Keratinocyte (primary cell): ENCODE results near the gene VTCN1. TPM values are rescaled to one million over a fixed set of nuclear protein-coding genes. Genes with fewer than 3 reads are reported as not detected.

Source experiments
- DNase-seq: peaks from one replicate; pipeline ENCODE4 v3.0.0-alpha.2; 2011; ENCODE audit warnings: low read depth, missing footprints, low spot score
- FAIRE-seq: peaks from 2 replicates; lab custom pipeline; 2011; peaks lifted over from hg19 to GRCh38; lab: Jason Lieb, UNC
- H2AFZ ChIP-seq: 2 replicates; pipeline ENCODE4 v1.6.0; 2012; ENCODE audit warnings: low read length, control low read depth, inconsistent platforms; ENCODE audit not compliant: control insufficient read depth
- H3K27ac ChIP-seq: 2 replicates; pipeline ENCODE4 v1.5.1; 2011; ENCODE audit warnings: low read length; ENCODE audit not compliant: control insufficient read depth, insufficient read depth
- H3K27me3 ChIP-seq: 3 replicates; pipeline ENCODE4 v1.6.0; 2011; ENCODE audit warnings: low read length; ENCODE audit not compliant: control insufficient read depth, insufficient read depth; ENCODE audit errors: extremely low read depth
- H3K36me3 ChIP-seq, 2 experiments: 2 replicates in 1 of 2; 3 replicates in 1 of 2; pipeline ENCODE4 v1.5.1; 2011; ENCODE audit warnings: low read length in 2 of 2, mild to moderate bottlenecking in 1 of 2; ENCODE audit not compliant: control insufficient read depth in 2 of 2, insufficient read depth in 2 of 2; ENCODE audit errors: extremely low read depth in 1 of 2
- H3K4me1 ChIP-seq: 3 replicates; pipeline ENCODE4 v1.5.1; 2011; ENCODE audit warnings: low read length; ENCODE audit not compliant: control insufficient read depth, insufficient read depth; ENCODE audit errors: extremely low read depth
- H3K4me2 ChIP-seq: 3 replicates; pipeline ENCODE4 v1.6.0; 2011; ENCODE audit warnings: low read depth, low read length; ENCODE audit not compliant: control insufficient read depth, insufficient read depth; ENCODE audit errors: extremely low read depth
- H3K4me3 ChIP-seq, 3 experiments: fragments of 200-600 bp in 1 of 3; sonication (generic) in 1 of 3; 2 replicates in 2 of 3; 3 replicates in 1 of 3; pipeline ENCODE4 v1.5.1; 2011 to 2016; ENCODE audit warnings: low read length in 3 of 3, mild to moderate bottlenecking in 3 of 3, control low read depth in 2 of 3, inconsistent platforms in 1 of 3, low read depth in 1 of 3, mixed read lengths in 1 of 3, mixed run types in 1 of 3, moderate library complexity in 1 of 3; ENCODE audit not compliant: control insufficient read depth in 2 of 3, insufficient read depth in 2 of 3; ENCODE audit errors: extremely low read depth in 1 of 3
- H3K79me2 ChIP-seq: 2 replicates; pipeline ENCODE4 v1.6.0; 2012; ENCODE audit warnings: low read length; ENCODE audit not compliant: control insufficient read depth, insufficient read depth
- H3K9ac ChIP-seq: 3 replicates; pipeline ENCODE4 v1.6.0; 2011; ENCODE audit warnings: low read length; ENCODE audit not compliant: control insufficient read depth, insufficient read depth; ENCODE audit errors: extremely low read depth
- H3K9me1 ChIP-seq: 3 replicates; pipeline ENCODE4 v1.6.0; 2011; ENCODE audit warnings: low read length; ENCODE audit not compliant: control insufficient read depth, insufficient read depth; ENCODE audit errors: extremely low read depth
- H3K9me3 ChIP-seq: 2 replicates; pipeline ENCODE4 v1.5.1; 2012; ENCODE audit warnings: low read depth, low read length; ENCODE audit not compliant: control insufficient read depth
- H4K20me1 ChIP-seq: 3 replicates; pipeline ENCODE4 v1.6.0; 2011; ENCODE audit warnings: low read length; ENCODE audit not compliant: control insufficient read depth, insufficient read depth; ENCODE audit errors: extremely low read depth
- EZH2 ChIP-seq: IDR thresholded peaks from one replicate; pipeline ENCODE4 v1.6.1; 2012; ENCODE audit warnings: inconsistent platforms, mild to moderate bottlenecking, low read length, moderate library complexity
- dilution Hi-C: fragments of 300-500 bp; cut with MboI; formaldehyde crosslinking; loops from one replicate; pipeline ENCODE4 v1.7.0; 2020; ENCODE audit warnings: low sequenced_read_pairs; ENCODE audit not compliant: extremely low pct_ligation_motif_present
- polyA plus RNA-seq, 5 experiments: library from polyadenylated mRNA; depleted of rRNA in 3 of 5; stranded (reverse) in 3 of 5; stranded (forward) in 1 of 5; unstranded in 1 of 5; fragments of >200 nt; gene quantifications; 1 replicate in 1 of 5; 2 replicates in 3 of 5; 3 replicates in 1 of 5; pipeline versions ENCODE4 v1.2.1 to v1.2.3, GENCODE V29; 2011 to 2012; ENCODE audit warnings: missing spikeins in 2 of 5, low read depth in 1 of 5, low replicate concordance in 1 of 5
- TF ChIP-seq, protein P1 (sequence below), 3 experiments: IDR thresholded peaks in 1 of 3; conservative IDR thresholded peaks in 1 of 3; optimal IDR thresholded peaks in 1 of 3; 2 replicates in 2 of 3; 3 replicates in 1 of 3; pipeline versions ENCODE3 to v1.5.1; 2011; ENCODE audit warnings: low read length in 3 of 3, mild to moderate bottlenecking in 3 of 3, moderate library complexity in 2 of 3, control low read depth in 1 of 3, inconsistent platforms in 1 of 3; ENCODE audit not compliant: insufficient read depth in 2 of 3; ENCODE audit errors: extremely low read depth in 1 of 3

Gene VTCN1
- polyA plus RNA-seq, 1 donor (not counting 4 experiments of a cell fraction or from before 2014, with no cell fraction given) = not detected

- Histone ChIP-seq H3K9me1 (no peaks in the 10 kb centered on the region), H2AFZ (no peak overlapping the region), H3K27ac (no peak overlapping the region), H3K9me3 (no peaks in the 10 kb centered on the region), H4K20me1 (no peaks in the 10 kb centered on the region), H3K36me3 (no peaks in the 10 kb centered on the region), H3K4me1 (no peaks in the 10 kb centered on the region), H3K79me2 (no peaks in the 10 kb centered on the region), H3K4me3 (no peak overlapping the region), H3K4me2 (no peak overlapping the region), H3K9ac (no peak overlapping the region), H3K27me3 (no peaks in the 10 kb centered on the region)
- no peak for FAIRE-seq
- no peak for DNase-seq
- dilution Hi-C loops = no loop called here
- TF ChIP-seq EZH2 = no peak
- TF ChIP-seq, protein P1, sequence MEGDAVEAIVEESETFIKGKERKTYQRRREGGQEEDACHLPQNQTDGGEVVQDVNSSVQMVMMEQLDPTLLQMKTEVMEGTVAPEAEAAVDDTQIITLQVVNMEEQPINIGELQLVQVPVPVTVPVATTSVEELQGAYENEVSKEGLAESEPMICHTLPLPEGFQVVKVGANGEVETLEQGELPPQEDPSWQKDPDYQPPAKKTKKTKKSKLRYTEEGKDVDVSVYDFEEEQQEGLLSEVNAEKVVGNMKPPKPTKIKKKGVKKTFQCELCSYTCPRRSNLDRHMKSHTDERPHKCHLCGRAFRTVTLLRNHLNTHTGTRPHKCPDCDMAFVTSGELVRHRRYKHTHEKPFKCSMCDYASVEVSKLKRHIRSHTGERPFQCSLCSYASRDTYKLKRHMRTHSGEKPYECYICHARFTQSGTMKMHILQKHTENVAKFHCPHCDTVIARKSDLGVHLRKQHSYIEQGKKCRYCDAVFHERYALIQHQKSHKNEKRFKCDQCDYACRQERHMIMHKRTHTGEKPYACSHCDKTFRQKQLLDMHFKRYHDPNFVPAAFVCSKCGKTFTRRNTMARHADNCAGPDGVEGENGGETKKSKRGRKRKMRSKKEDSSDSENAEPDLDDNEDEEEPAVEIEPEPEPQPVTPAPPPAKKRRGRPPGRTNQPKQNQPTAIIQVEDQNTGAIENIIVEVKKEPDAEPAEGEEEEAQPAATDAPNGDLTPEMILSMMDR (optimal IDR thresholded peaks at IDR 0.05 in 1 of 3, IDR thresholded peaks at IDR 0.05 in 1 of 3, conservative IDR thresholded peaks at IDR 0.05 in 1 of 3; ENCODE audit: extremely low read depth in 1 of 3, insufficient read depth in 2 of 3, low read length in 3 of 3) = no peak
Measured at GRCh38 chr1:117257291-117257690, 46.6 kb upstream of the VTCN1 start.

DNA sequence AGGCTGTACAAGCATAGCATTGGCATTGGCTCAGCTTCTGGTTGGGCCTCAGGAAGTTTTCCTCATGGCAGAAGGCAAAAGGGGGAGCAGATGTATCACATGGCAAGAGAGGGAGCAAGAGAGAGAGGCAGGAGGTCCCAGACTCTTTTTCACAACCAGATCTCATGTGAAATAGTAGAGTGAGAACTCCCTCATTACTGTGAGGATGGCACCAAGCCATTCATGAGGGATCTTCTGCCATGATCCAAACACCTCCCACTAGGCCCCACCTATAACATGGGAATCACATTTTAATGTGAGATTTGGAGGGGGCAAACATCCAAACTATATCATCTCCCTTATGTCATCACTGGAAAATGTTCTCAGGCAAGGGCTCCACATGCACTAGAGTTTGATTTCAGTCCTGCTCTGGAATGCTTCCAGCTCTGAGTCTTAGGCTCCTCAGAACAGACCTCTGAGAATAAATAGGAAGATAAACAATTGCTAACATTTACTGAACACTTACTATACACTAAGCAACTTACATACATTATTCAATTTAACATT is 39.4 kb upstream of the VTCN1 start:
- Histone ChIP-seq H3K9ac (no peak overlapping the region), H2AFZ (no peak overlapping the region), H4K20me1 (no peaks in the 10 kb centered on the region), H3K27ac (no peak overlapping the region), H3K9me3 (no peaks in the 10 kb centered on the region), H3K4me1 (no peaks in the 10 kb centered on the region), H3K9me1 (no peaks in the 10 kb centered on the region), H3K36me3 (no peaks in the 10 kb centered on the region), H3K4me3 (no peak overlapping the region), H3K27me3 (no peaks in the 10 kb centered on the region), H3K4me2 (no peak overlapping the region), H3K79me2 (no peaks in the 10 kb centered on the region)
- DNase-seq (no peak), FAIRE-seq (no peak)
- dilution Hi-C loops = no loop called here
- TF ChIP-seq, protein P1 (optimal IDR thresholded peaks at IDR 0.05 in 1 of 3, IDR thresholded peaks at IDR 0.05 in 1 of 3, conservative IDR thresholded peaks at IDR 0.05 in 1 of 3; ENCODE audit: extremely low read depth in 1 of 3, insufficient read depth in 2 of 3, low read length in 3 of 3) = no peak
